ENCODE results near the gene SPAG17. TPM values are rescaled to one million over a fixed set of nuclear protein-coding genes. Genes with fewer than 3 reads are reported as not detected.
A peak's percentile ranks its signal among the peaks of the same experiment; 100 is the strongest.

SPAG17 gene
- total RNA-seq, 1 experiment from 2014 or later = not detected

GRCh38 chr1:118136187-118136941, 48.7 kb downstream of the SPAG17 start:
- intact Hi-C loops (cut with micrococcal nuclease) = no loop called here
- Histone ChIP-seq H3K4me2 (ENCODE audit: low read length) (peak overlapping the region; percentile 50), H3K4me3 (ENCODE audit: low read length) (no peak overlapping the region), H3K9me2 (replicated peaks; ENCODE audit: low read length) (no peaks in the 10 kb centered on the region), H3K27ac (ENCODE audit: low read length) (no peak overlapping the region), H3K79me2 (ENCODE audit: low read length) (no peaks in the 10 kb centered on the region), H2AFZ (ENCODE audit: low read length) (peak overlapping the region; percentile 43), H3K9me3 (ENCODE audit: low read length) (no peaks in the 10 kb centered on the region), H3F3A (ENCODE audit: low read length, unreplicated experiment) (no peaks in the 10 kb centered on the region), H3K9ac (ENCODE audit: low read length) (no peak overlapping the region), H4K20me1 (ENCODE audit: low read length) (no peaks in the 10 kb centered on the region), H3K27me3 (ENCODE audit: low read length) (no peaks in the 10 kb centered on the region), H3K36me3 (ENCODE audit: low read depth, low read length) (no peaks in the 10 kb centered on the region), H3K4me1 (ENCODE audit: insufficient read depth, low read length) (peaks cover 18% of the 10 kb centered on the region)
- BruUV-seq (replicated peaks) = no TSS peak
- TF ChIP-seq, protein P1, sequence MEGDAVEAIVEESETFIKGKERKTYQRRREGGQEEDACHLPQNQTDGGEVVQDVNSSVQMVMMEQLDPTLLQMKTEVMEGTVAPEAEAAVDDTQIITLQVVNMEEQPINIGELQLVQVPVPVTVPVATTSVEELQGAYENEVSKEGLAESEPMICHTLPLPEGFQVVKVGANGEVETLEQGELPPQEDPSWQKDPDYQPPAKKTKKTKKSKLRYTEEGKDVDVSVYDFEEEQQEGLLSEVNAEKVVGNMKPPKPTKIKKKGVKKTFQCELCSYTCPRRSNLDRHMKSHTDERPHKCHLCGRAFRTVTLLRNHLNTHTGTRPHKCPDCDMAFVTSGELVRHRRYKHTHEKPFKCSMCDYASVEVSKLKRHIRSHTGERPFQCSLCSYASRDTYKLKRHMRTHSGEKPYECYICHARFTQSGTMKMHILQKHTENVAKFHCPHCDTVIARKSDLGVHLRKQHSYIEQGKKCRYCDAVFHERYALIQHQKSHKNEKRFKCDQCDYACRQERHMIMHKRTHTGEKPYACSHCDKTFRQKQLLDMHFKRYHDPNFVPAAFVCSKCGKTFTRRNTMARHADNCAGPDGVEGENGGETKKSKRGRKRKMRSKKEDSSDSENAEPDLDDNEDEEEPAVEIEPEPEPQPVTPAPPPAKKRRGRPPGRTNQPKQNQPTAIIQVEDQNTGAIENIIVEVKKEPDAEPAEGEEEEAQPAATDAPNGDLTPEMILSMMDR (conservative IDR thresholded peaks at IDR 0.05; ENCODE audit: low read depth, low read length) = no peak
- TF ChIP-seq EZH2 (IDR thresholded peaks at IDR 0.05; ENCODE audit: low read length, unreplicated experiment) = no peak
- no peak for TF ChIP-seq EZH2phosphoT487 (IDR thresholded peaks at IDR 0.05; ENCODE audit: borderline replicate concordance, low read length)
- POLR2A ChIA-PET (ENCODE audit: unreplicated experiment) = no interaction called here
- peak; percentile 67 for DNase-seq
- CTCF ChIA-PET = no interaction called here
- ATAC-seq = peak; percentile 78

DNA sequence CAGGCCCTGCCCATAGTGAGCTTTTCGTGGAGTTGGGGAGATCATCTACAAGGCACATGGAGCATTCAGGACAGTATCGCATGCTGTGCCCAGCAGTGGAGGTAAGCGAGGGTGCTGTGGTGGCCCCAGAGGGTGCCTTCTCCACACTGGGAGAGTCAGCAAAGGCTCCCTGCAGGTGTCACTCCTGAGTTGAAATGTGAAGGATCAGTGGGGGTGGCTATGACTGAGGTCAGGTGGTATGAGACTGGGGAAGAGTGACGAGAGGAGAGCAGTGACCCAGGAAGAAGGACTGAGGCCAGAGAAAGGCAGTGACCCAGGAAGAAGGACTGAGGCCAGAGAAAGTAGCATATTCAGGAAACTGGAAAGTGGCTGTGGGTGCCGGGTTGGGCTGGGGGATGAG, 53.0 kb downstream of the SPAG17 start:
- no TSS peak for BruUV-seq (replicated peaks)
- CTCF ChIA-PET = no interaction called here
- Histone ChIP-seq H3F3A (ENCODE audit: low read length, unreplicated experiment) (no peaks in the 10 kb centered on the region), H3K9me3 (ENCODE audit: low read length) (no peaks in the 10 kb centered on the region), H3K36me3 (ENCODE audit: low read depth, low read length) (no peaks in the 10 kb centered on the region), H3K4me3 (ENCODE audit: low read length) (no peak overlapping the region), H3K79me2 (ENCODE audit: low read length) (no peaks in the 10 kb centered on the region), H2AFZ (ENCODE audit: low read length) (no peak overlapping the region), H4K20me1 (ENCODE audit: low read length) (no peaks in the 10 kb centered on the region), H3K4me2 (ENCODE audit: low read length) (no peak overlapping the region), H3K9ac (ENCODE audit: low read length) (no peak overlapping the region), H3K9me2 (replicated peaks; ENCODE audit: low read length) (no peaks in the 10 kb centered on the region), H3K4me1 (ENCODE audit: insufficient read depth, low read length) (peaks cover 15% of the 10 kb centered on the region), H3K27me3 (ENCODE audit: low read length) (no peaks in the 10 kb centered on the region), H3K27ac (ENCODE audit: low read length) (no peak overlapping the region)
- TF ChIP-seq, protein P1 (conservative IDR thresholded peaks at IDR 0.05; ENCODE audit: low read depth, low read length) = no peak
- TF ChIP-seq EZH2 (IDR thresholded peaks at IDR 0.05; ENCODE audit: low read length, unreplicated experiment) = no peak
- TF ChIP-seq EZH2phosphoT487 (IDR thresholded peaks at IDR 0.05; ENCODE audit: borderline replicate concordance, low read length) = no peak
- intact Hi-C loops (cut with micrococcal nuclease) = no loop called here
- no peak for ATAC-seq
- POLR2A ChIA-PET (ENCODE audit: unreplicated experiment) = no interaction called here
- no peak for DNase-seq

GRCh38 chr1:118128761-118129160, 56.3 kb downstream of the SPAG17 start:
- H3K27ac ChIP-seq (ENCODE audit: low read length) = no peak overlapping the region
- H3K4me3 ChIP-seq (ENCODE audit: low read length) = no peak overlapping the region
- no peaks in the 10 kb centered on the region for H3K9me3 ChIP-seq (ENCODE audit: low read length)
- no peaks in the 10 kb centered on the region for H3K4me1 ChIP-seq (ENCODE audit: insufficient read depth, low read length)
- no peak overlapping the region for H3K9ac ChIP-seq (ENCODE audit: low read length)
- ChIA-PET CTCF (no interaction called here), POLR2A (ENCODE audit: unreplicated experiment) (no interaction called here)
- H3F3A ChIP-seq (ENCODE audit: low read length, unreplicated experiment) = no peaks in the 10 kb centered on the region
- no TSS peak for BruUV-seq (replicated peaks)
- no peaks in the 10 kb centered on the region for H4K20me1 ChIP-seq (ENCODE audit: low read length)
- H3K36me3 ChIP-seq (ENCODE audit: low read depth, low read length) = no peaks in the 10 kb centered on the region
- no peak for TF ChIP-seq EZH2phosphoT487 (IDR thresholded peaks at IDR 0.05; ENCODE audit: borderline replicate concordance, low read length)
- no peak for ATAC-seq
- no peaks in the 10 kb centered on the region for H3K27me3 ChIP-seq (ENCODE audit: low read length)
- H2AFZ ChIP-seq (ENCODE audit: low read length) = no peak overlapping the region
- H3K79me2 ChIP-seq (ENCODE audit: low read length) = no peaks in the 10 kb centered on the region
- H3K9me2 ChIP-seq (replicated peaks; ENCODE audit: low read length) = no peaks in the 10 kb centered on the region
- intact Hi-C loops (cut with micrococcal nuclease) = no loop called here
- no peak for DNase-seq
- H3K4me2 ChIP-seq (ENCODE audit: low read length) = no peak overlapping the region
